Neural cell (in vitro differentiated cells): Measurements from ENCODE around the gene TLX2. TPM values are rescaled to one million over a fixed set of nuclear protein-coding genes. Genes with fewer than 3 reads are reported as not detected.
A peak's percentile ranks its signal among the peaks of the same experiment; 100 is the strongest.

Experiments
- H2AFZ ChIP-seq: fragments of 200-600, 300-800 bp; sonication (generic), shearing (Covaris generic); 2 replicates; pipeline ENCODE4 v1.6.0; 2014; ENCODE audit warnings: low read depth, mild to moderate bottlenecking, antibody characterized with exemption, low read length, moderate library complexity
- H3F3A ChIP-seq: fragments of 200-600 bp; shearing (Covaris generic); 2 replicates; pipeline ENCODE4 v1.6.1; 2016; ENCODE audit warnings: mild to moderate bottlenecking, moderate library complexity, mixed read lengths, antibody characterized with exemption, low read length; ENCODE audit not compliant: insufficient read depth, poor library complexity, severe bottlenecking
- H3K27ac ChIP-seq: fragments of 200-600, 300-800 bp; sonication (generic), shearing (Covaris generic); 2 replicates; pipeline ENCODE4 v1.5.1; 2014; ENCODE audit warnings: mild to moderate bottlenecking, low read length, moderate library complexity
- H3K27me3 ChIP-seq: fragments of 300-800, 200-600 bp; sonication (generic), shearing (Covaris generic); 2 replicates; pipeline ENCODE4 v1.6.0; 2014; ENCODE audit warnings: mild to moderate bottlenecking, low read depth, low read length, moderate library complexity; ENCODE audit not compliant: insufficient read depth
- H3K36me3 ChIP-seq: fragments of 300-800, 200-600 bp; sonication (generic), shearing (Covaris generic); 2 replicates; pipeline ENCODE4 v1.5.1; 2014; ENCODE audit warnings: mild to moderate bottlenecking, antibody characterized with exemption, low read length, moderate library complexity; ENCODE audit not compliant: insufficient read depth
- H3K4me2 ChIP-seq: fragments of 300-800, 200-600 bp; sonication (generic), shearing (Covaris generic); 2 replicates; pipeline ENCODE4 v1.6.0; 2014; ENCODE audit warnings: mild to moderate bottlenecking, low read length
- H3K4me3 ChIP-seq: fragments of 300-800, 200-600 bp; sonication (generic), shearing (Covaris generic); 2 replicates; pipeline ENCODE4 v1.5.1; 2014; ENCODE audit warnings: mild to moderate bottlenecking, low read length, moderate library complexity
- H3K79me2 ChIP-seq: fragments of 200-600 bp; shearing (Covaris generic); replicated peaks from 2 replicates; pipeline ENCODE4 v1.6.0; 2014; ENCODE audit warnings: mild to moderate bottlenecking, low read length, moderate library complexity; ENCODE audit not compliant: insufficient read depth
- H3K9ac ChIP-seq: fragments of 300-800, 200-600 bp; sonication (generic), shearing (Covaris generic); 2 replicates; pipeline ENCODE4 v1.6.1; 2016; ENCODE audit warnings: mild to moderate bottlenecking, low read length, mixed read lengths
- H3K9me2 ChIP-seq: fragments of 200-600 bp; shearing (Covaris generic); 2 replicates; pipeline ENCODE4 v1.6.1; 2016; ENCODE audit warnings: mild to moderate bottlenecking, low read length, mixed read lengths; ENCODE audit not compliant: insufficient read depth
- H3K9me3 ChIP-seq: fragments of 200-600, 300-800 bp; sonication (generic), shearing (Covaris generic); 2 replicates; pipeline ENCODE4 v1.6.1; 2016; ENCODE audit warnings: mild to moderate bottlenecking, mixed run types, low read length, moderate library complexity, mixed read lengths
- H4K20me1 ChIP-seq: fragments of 200-600 bp; shearing (Covaris generic); 2 replicates; pipeline ENCODE4 v1.6.1; 2016; ENCODE audit warnings: mild to moderate bottlenecking, mixed run types; ENCODE audit not compliant: insufficient read depth
- EP300 ChIP-seq: fragments of 450-650 bp; conservative IDR thresholded peaks from 2 replicates; pipeline ENCODE4 v1.6.1; 2014; ENCODE audit warnings: antibody characterized with exemption, mild to moderate bottlenecking, moderate library complexity; ENCODE audit not compliant: poor library complexity, severe bottlenecking
- EZH2 ChIP-seq: fragments of 200-600, 300-800 bp; shearing (Covaris generic), sonication (generic); IDR thresholded peaks from 2 replicates; pipeline ENCODE4 v1.6.1; 2014; ENCODE audit warnings: antibody characterized with exemption, low read length, borderline replicate concordance, mild to moderate bottlenecking; ENCODE audit not compliant: insufficient read depth, poor library complexity, severe bottlenecking
- MXI1 ChIP-seq: fragments of 450-650 bp; conservative IDR thresholded peaks from 2 replicates; pipeline ENCODE4 v1.6.1; 2014; ENCODE audit warnings: antibody characterized with exemption, mild to moderate bottlenecking; ENCODE audit not compliant: poor library complexity, severe bottlenecking
- RAD21 ChIP-seq: fragments of 450-650 bp; conservative IDR thresholded peaks from 2 replicates; pipeline ENCODE4 v1.6.1; 2014; ENCODE audit warnings: antibody characterized with exemption, mild to moderate bottlenecking, moderate library complexity
- SMC3 ChIP-seq: fragments of 450-650 bp; conservative IDR thresholded peaks from 2 replicates; pipeline ENCODE4 v1.6.1; 2014; ENCODE audit warnings: antibody characterized with exemption, mild to moderate bottlenecking, moderate library complexity; ENCODE audit not compliant: poor library complexity
- TAF1 ChIP-seq: IDR thresholded peaks from 2 replicates; pipeline ENCODE4 v1.6.1; 2012; ENCODE audit warnings: low read depth
- polyA plus RNA-seq: library from polyadenylated mRNA; depleted of rRNA; stranded (reverse); fragments of >200 nt; gene quantifications from 2 replicates; pipeline ENCODE4 v1.2.3, GENCODE V29; 2014
- TF ChIP-seq, protein P1 (sequence below): IDR thresholded peaks from 2 replicates; pipeline ENCODE4 v1.6.1; 2012; ENCODE audit warnings: borderline replicate concordance
- TF ChIP-seq, protein P2 (sequence below): fragments of 450-650 bp; IDR thresholded peaks from 2 replicates; pipeline ENCODE4 v1.5.1; 2014; ENCODE audit warnings: antibody characterized with exemption, mild to moderate bottlenecking, moderate library complexity; ENCODE audit not compliant: poor library complexity, severe bottlenecking

TLX2 gene
- polyA plus RNA-seq, 1 donor from 2014 or later, result not detected

DNA sequence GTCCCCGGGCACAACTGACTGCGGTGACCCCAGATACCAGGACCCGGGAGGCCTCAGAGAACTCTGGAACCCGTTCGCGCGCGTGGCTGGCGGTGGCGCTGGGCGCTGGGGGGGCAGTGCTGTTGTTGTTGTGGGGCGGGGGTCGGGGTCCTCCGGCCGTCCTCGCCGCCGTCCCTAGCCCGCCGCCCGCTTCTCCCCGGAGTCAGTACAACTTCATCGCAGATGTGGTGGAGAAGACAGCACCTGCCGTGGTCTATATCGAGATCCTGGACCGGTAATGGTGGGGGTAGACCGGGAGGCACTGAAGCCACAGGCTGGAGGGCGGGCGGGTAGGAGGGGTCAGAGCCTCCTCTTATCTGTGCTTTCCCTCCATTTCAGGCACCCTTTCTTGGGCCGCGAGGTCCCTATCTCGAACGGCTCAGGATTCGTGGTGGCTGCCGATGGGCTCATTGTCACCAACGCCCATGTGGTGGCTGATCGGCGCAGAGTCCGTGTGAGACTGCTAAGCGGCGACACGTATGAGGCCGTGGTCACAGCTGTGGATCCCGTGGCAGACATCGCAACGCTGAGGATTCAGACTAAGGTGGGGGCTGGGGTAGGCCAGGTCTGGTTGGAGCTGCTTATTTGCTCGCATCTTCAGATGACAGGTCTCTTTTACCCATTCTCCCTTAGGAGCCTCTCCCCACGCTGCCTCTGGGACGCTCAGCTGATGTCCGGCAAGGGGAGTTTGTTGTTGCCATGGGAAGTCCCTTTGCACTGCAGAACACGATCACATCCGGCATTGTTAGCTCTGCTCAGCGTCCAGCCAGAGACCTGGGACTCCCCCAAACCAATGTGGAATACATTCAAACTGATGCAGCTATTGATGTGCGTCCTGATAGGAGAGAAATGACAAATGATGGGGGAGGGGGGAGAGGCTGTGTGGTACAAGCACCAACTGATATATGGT is 16.3 kb downstream of the TLX2 start:
- Histone ChIP-seq H3K27ac (peak overlapping the region; percentile 75), H4K20me1 (no peaks in the 10 kb centered on the region), H3K9ac (peak overlapping the region; percentile 78), H2AFZ (peak overlapping the region; percentile 40), H3K4me2 (peak overlapping the region; percentile 86), H3K79me2 (peaks cover 14% of the 10 kb centered on the region), H3K4me3 (peak overlapping the region; percentile 73), H3K27me3 (no peaks in the 10 kb centered on the region), H3F3A (no peaks in the 10 kb centered on the region), H3K9me2 (no peaks in the 10 kb centered on the region), H3K9me3 (no peaks in the 10 kb centered on the region), H3K36me3 (no peaks in the 10 kb centered on the region)
- TF ChIP-seq EZH2, result no peak
- TF ChIP-seq TAF1, result no peak
- TF ChIP-seq EP300, result no peak
- TF ChIP-seq MXI1, result no peak
- no peak for TF ChIP-seq RAD21
- no peak for TF ChIP-seq SMC3
- TF ChIP-seq, protein P1, sequence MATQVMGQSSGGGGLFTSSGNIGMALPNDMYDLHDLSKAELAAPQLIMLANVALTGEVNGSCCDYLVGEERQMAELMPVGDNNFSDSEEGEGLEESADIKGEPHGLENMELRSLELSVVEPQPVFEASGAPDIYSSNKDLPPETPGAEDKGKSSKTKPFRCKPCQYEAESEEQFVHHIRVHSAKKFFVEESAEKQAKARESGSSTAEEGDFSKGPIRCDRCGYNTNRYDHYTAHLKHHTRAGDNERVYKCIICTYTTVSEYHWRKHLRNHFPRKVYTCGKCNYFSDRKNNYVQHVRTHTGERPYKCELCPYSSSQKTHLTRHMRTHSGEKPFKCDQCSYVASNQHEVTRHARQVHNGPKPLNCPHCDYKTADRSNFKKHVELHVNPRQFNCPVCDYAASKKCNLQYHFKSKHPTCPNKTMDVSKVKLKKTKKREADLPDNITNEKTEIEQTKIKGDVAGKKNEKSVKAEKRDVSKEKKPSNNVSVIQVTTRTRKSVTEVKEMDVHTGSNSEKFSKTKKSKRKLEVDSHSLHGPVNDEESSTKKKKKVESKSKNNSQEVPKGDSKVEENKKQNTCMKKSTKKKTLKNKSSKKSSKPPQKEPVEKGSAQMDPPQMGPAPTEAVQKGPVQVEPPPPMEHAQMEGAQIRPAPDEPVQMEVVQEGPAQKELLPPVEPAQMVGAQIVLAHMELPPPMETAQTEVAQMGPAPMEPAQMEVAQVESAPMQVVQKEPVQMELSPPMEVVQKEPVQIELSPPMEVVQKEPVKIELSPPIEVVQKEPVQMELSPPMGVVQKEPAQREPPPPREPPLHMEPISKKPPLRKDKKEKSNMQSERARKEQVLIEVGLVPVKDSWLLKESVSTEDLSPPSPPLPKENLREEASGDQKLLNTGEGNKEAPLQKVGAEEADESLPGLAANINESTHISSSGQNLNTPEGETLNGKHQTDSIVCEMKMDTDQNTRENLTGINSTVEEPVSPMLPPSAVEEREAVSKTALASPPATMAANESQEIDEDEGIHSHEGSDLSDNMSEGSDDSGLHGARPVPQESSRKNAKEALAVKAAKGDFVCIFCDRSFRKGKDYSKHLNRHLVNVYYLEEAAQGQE, result no peak

DNA sequence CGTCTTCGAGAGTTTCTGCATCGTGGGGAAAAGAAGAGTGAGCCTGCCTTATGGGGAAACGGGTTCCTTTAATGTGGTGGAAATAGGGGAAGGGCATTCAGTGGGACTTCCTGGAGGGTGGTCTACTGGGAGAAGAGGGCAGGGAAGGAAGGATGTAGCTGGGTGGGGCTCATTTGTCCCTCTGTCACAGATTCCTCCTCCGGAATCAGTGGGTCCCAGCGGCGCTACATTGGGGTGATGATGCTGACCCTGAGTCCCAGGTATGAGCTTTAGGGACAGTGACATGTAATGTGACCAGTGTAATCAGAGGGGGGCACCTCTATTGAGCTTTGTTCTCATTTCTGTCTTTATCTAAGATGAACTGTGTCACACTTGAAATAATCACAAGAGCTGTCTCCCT is 17.4 kb downstream of the TLX2 start:
- Histone ChIP-seq H2AFZ (no peak overlapping the region), H3K9me2 (no peaks in the 10 kb centered on the region), H3K79me2 (peaks cover 14% of the 10 kb centered on the region), H3K4me3 (peak overlapping the region; percentile 73), H3K4me2 (no peak overlapping the region), H3K9ac (no peak overlapping the region), H3K27me3 (no peaks in the 10 kb centered on the region), H3F3A (no peaks in the 10 kb centered on the region), H3K27ac (no peak overlapping the region), H3K9me3 (no peaks in the 10 kb centered on the region), H3K36me3 (no peaks in the 10 kb centered on the region), H4K20me1 (no peaks in the 10 kb centered on the region)
- TF ChIP-seq RAD21 (no peak), SMC3 (no peak), TAF1 (no peak)
- TF ChIP-seq, protein P2, sequence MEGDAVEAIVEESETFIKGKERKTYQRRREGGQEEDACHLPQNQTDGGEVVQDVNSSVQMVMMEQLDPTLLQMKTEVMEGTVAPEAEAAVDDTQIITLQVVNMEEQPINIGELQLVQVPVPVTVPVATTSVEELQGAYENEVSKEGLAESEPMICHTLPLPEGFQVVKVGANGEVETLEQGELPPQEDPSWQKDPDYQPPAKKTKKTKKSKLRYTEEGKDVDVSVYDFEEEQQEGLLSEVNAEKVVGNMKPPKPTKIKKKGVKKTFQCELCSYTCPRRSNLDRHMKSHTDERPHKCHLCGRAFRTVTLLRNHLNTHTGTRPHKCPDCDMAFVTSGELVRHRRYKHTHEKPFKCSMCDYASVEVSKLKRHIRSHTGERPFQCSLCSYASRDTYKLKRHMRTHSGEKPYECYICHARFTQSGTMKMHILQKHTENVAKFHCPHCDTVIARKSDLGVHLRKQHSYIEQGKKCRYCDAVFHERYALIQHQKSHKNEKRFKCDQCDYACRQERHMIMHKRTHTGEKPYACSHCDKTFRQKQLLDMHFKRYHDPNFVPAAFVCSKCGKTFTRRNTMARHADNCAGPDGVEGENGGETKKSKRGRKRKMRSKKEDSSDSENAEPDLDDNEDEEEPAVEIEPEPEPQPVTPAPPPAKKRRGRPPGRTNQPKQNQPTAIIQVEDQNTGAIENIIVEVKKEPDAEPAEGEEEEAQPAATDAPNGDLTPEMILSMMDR, result no peak
